Dendritic cell treated with granulocyte-macrophage colony-stimulating factor and Interleukin-4, amounts not matched to agents 40 ng/mL and 50 ng/mL, for 4 days (primary cell): ENCODE measurements around the gene CLTCL1.
A peak's percentile ranks its signal among the peaks of the same experiment; 100 is the strongest.

Experiments used
- H3K27ac Mint-ChIP-seq: one replicate; pipeline ENCODE4 v1.8.0; 2022; ENCODE audit warnings: mild to moderate bottlenecking, mixed read lengths
- H3K27me3 Mint-ChIP-seq: one replicate; pipeline ENCODE4 v1.8.0; 2022; ENCODE audit warnings: mild to moderate bottlenecking, mixed read lengths
- H3K36me3 Mint-ChIP-seq: one replicate; pipeline ENCODE4 v1.8.0; 2022; ENCODE audit warnings: low read depth, mixed read lengths
- H3K4me1 Mint-ChIP-seq: one replicate; pipeline ENCODE4 v1.8.0; 2022; ENCODE audit warnings: low read depth, mixed read lengths
- H3K4me3 Mint-ChIP-seq: one replicate; pipeline ENCODE4 v1.8.0; 2022; ENCODE audit warnings: mild to moderate bottlenecking, moderate library complexity, mixed read lengths
- H3K9me3 Mint-ChIP-seq: one replicate; pipeline ENCODE4 v1.8.0; 2022; ENCODE audit warnings: mixed read lengths
- intact Hi-C: fragments of 100-400 bp; cut with micrococcal nuclease; formaldehyde crosslinking; loops from one replicate; pipeline ENCODE4 v1.15.0; 2022

The CLTCL1 gene

DNA sequence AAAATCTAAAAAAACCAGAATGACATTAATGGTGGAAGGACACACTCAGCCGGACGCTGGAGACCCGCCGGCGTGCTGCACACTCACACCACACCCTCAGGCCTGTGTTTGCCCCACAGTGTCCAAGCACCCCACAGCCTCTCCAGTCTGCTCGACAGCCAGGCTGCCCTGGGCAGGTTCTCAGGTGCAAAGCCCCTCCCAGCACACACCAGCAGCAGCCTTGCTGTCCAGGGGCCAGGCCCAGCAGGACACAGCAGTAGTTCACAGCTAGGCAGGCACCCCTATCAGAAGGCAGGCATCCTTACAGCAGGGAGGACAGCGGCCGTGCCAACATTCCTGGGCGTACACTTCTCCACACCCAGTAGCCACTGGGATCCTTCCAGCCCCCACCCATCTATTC, 111.3 kb downstream of the CLTCL1 start:
- Mint-ChIP-seq H3K4me1 (peaks cover 32% of the 10 kb centered on the region), H3K36me3 (peaks cover 20% of the 10 kb centered on the region), H3K27ac (no peak overlapping the region), H3K27me3 (no peaks in the 10 kb centered on the region), H3K4me3 (no peak overlapping the region), H3K9me3 (no peaks in the 10 kb centered on the region)
- intact Hi-C loops, result no loop called here

DNA sequence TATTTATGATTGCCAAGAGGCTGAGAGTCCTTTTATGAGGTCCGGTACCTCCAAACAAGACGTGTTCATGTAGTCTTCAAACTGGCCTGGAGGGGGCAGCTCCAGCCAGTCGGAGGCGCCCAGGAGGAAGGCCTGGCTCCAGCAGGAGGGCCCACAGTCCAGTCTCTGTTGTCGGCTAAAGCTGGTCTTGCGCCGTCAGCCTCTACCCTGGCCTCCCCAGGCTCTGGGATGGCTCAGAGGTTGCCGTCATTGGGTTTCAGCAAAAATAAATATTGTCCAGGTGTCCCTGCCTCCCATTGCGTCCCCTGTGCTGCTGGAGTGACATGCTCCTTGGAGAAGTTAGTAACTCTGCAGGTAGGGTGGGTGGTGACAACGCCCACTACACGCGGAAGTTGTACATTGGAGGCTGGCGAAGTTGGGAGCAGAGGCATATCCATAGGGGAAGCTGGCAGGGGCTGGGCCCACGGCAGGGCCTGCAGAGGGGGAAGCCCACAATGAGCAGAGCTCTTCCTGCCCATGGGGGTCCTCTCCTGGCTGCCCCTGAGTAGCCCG, 111.9 kb downstream of the CLTCL1 start:
- intact Hi-C loops, result loop anchor here (1.0 to 2.0 kb wide), 5 partner anchors 35 to 299 kb away; partner anchors contain the start of genes CDC45, CLTCL1, DGCR2 and ESS2
- Mint-ChIP-seq H3K36me3 (peaks cover 22% of the 10 kb centered on the region), H3K9me3 (no peaks in the 10 kb centered on the region), H3K27me3 (no peaks in the 10 kb centered on the region), H3K4me3 (peak overlapping the region; percentile 76), H3K27ac (peak overlapping the region; percentile 64), H3K4me1 (peaks cover 38% of the 10 kb centered on the region)

- peak within 1 kb of the TSS; percentile 64 for H3K27ac Mint-ChIP-seq
- no peaks in the 10 kb centered on the region for H3K27me3 Mint-ChIP-seq
- H3K4me3 Mint-ChIP-seq, result peak within 1 kb of the TSS; percentile 82
- peaks cover 45% of the 10 kb centered on the region for H3K4me1 Mint-ChIP-seq
- H3K36me3 Mint-ChIP-seq, result peaks cover 22% of the 10 kb centered on the region
- H3K9me3 Mint-ChIP-seq, result no peaks in the 10 kb centered on the region
- intact Hi-C loops, result loop anchor here (1.0 to 2.0 kb wide), 5 partner anchors 34 to 300 kb away; partner anchors contain the start of genes CDC45, CLTCL1, DGCR2 and ESS2
Measured at GRCh38 chr22:19178657-19179496, 112.6 kb downstream of the CLTCL1 start, which contains the start of gene SLC25A1. Gene SLC25A1 (minus strand): TSS chr22:19178736. CDS start chr22:19178673, 63 bp downstream.

DNA sequence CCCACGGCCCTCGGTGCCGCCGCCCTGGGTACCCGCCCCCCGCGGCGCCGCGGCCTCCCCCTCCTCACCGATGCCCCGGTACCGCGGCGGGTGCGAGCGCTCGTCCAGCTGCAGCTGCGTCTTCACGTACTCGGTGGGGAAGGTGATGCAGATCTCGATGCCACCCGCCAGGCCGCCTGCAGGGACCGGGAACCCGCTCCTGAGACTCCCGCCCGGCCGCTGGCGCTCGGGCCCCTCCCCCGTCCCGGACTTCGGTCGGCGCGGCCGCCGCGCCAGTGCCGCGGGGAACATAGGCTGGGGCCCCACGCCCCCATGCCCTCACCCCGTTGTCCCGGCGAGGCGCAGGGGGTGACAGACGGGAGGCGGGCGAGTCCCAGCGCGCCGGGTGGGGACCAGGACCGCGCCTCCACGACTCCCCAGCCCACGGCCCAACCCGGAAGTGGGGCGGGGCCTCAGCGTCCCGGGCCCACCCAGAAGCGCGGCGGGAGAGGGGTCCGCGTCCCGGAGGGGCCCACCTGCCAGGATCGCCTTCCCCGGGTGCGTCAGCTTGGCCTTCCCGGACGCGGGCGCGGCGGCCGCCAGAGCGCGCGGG, 113.4 kb downstream of the CLTCL1 start:
- Mint-ChIP-seq H3K27me3 (no peaks in the 10 kb centered on the region), H3K4me1 (peaks cover 53% of the 10 kb centered on the region), H3K4me3 (peak overlapping the region; percentile 82), H3K9me3 (no peaks in the 10 kb centered on the region), H3K27ac (peak overlapping the region; percentile 21), H3K36me3 (peaks cover 22% of the 10 kb centered on the region)
- intact Hi-C loops, result loop anchor here (2.0 kb wide), 4 partner anchors 33 to 301 kb away; partner anchors contain the start of genes CDC45, CLTCL1, DGCR2 and ESS2

- Mint-ChIP-seq H3K27me3 (no peaks in the 10 kb centered on the region), H3K4me3 (peak overlapping the region; percentile 82), H3K27ac (peak overlapping the region; percentile 21), H3K36me3 (peaks cover 22% of the 10 kb centered on the region), H3K4me1 (peaks cover 60% of the 10 kb centered on the region), H3K9me3 (no peaks in the 10 kb centered on the region)
- intact Hi-C loops, result loop anchor here (2.0 kb wide), 4 partner anchors 33 to 301 kb away; partner anchors contain the start of genes CDC45, CLTCL1, DGCR2 and ESS2
Measured at GRCh38 chr22:19177164-19178064, 114.1 kb downstream of the CLTCL1 start.

DNA sequence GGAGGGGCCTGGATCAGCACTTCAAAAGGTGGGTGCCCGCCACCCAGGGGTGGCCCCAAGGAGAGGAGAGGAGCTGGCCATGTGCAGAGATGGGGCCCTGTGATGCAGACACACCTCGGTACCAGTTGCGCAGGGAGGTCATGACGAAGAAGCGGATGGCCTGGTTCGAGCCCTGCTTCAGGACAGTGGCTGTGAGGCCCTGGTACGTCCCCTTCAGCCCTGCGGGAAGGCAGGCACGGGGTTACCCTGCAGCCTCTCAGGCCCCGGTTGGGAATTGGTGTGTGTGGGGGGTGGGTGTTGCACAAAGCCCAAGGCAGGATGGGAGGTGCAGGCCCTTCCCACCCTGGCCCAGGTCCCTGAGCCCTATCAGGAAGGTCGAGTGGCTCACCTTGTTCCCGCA, 114.8 kb downstream of the CLTCL1 start:
- Mint-ChIP-seq H3K27ac (no peak overlapping the region), H3K27me3 (no peaks in the 10 kb centered on the region), H3K4me1 (peaks cover 66% of the 10 kb centered on the region), H3K36me3 (peaks cover 26% of the 10 kb centered on the region), H3K4me3 (no peak overlapping the region), H3K9me3 (no peaks in the 10 kb centered on the region)
- intact Hi-C loops, result no loop called here

DNA sequence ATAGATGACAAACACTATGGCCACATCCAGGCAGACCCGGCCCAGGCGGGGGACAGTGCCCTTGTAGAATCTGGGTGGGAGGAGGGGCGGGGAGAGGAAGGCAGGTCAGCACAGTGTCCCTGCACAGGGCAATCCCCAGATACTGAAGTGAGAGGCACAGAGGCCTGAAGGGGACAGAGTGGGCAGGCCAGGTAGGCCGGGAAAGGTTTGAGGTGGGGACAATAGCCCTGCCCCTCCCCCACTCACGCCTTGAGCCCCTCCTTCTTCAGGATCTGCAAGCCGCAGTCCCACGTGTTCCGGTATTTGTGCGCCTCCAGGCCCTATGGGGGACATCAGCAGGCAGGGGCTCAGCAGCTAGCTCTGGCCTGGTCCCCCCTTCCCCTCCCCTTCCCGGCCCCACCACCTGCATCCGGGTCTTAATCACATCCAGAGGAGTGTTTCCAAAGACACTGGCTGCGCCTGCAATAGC, 115.3 kb downstream of the CLTCL1 start:
- intact Hi-C loops, result no loop called here
- no peaks in the 10 kb centered on the region for H3K27me3 Mint-ChIP-seq
- H3K4me1 Mint-ChIP-seq, result peaks cover 66% of the 10 kb centered on the region
- no peak overlapping the region for H3K4me3 Mint-ChIP-seq
- peaks cover 31% of the 10 kb centered on the region for H3K36me3 Mint-ChIP-seq
- no peak overlapping the region for H3K27ac Mint-ChIP-seq
- H3K9me3 Mint-ChIP-seq, result no peaks in the 10 kb centered on the region

DNA sequence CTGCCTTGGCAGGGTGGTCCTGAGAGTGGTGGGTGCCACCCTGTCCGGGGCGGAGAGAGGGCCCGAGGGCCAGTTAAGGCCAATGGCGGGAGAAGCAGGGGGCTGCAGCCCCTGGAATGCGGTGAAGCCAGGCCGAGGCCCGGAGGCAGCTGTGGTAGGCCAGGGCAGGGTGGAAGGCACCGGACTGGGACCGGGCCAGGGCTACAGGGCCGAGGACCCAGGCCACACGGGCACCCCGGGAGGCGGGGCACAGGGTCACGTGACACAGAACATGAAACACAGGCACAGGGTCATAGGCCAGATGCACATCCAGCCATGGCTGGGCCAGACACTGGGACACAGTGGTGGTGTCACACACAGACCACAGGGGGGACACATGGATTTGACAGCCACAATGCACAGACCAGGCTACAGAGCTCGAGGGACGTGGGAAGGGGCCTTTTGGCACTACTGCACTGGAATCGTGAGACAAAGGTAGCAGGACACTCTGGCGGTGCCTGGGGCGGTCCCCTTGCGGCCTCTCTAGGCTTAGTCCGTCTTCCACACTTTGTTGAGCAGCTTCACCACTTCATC, 115.8 kb downstream of the CLTCL1 start:
- no peaks in the 10 kb centered on the region for H3K9me3 Mint-ChIP-seq
- H3K27ac Mint-ChIP-seq, result no peak overlapping the region
- H3K27me3 Mint-ChIP-seq, result peaks cover 3% of the 10 kb centered on the region
- intact Hi-C loops, result no loop called here
- peaks cover 36% of the 10 kb centered on the region for H3K36me3 Mint-ChIP-seq
- no peak overlapping the region for H3K4me3 Mint-ChIP-seq
- H3K4me1 Mint-ChIP-seq, result peaks cover 71% of the 10 kb centered on the region

DNA sequence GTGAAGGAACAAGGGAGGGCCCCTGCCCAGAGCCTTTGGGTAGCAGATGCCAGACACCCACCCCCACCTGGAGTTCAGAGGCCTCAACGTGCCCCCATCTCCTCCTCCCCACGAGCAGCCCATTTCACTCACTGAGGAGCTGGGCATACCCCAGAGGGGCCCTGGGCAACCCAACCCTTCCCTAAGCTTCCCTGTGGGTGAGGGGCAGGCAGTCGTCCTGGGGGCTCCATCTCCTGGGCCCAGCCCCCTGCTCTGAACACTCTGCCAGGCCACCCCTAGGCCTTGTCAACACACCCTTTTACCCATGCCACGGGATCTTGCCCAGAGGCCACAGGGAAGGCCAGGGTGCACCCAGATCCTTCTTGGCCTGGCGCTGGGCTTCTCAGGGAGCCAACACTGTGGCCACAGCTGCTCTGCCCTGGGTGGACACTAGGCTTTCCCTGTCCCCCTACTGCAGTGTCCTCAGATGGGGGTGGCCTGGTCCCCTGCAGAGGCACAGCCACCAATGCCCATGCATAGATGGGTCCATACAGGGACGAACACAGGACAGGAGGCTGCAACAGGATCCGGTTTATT, 116.4 kb downstream of the CLTCL1 start:
- Mint-ChIP-seq H3K36me3 (peaks cover 37% of the 10 kb centered on the region), H3K27me3 (peaks cover 9% of the 10 kb centered on the region), H3K4me1 (peaks cover 76% of the 10 kb centered on the region), H3K4me3 (no peak overlapping the region), H3K9me3 (no peaks in the 10 kb centered on the region), H3K27ac (no peak overlapping the region)
- intact Hi-C loops, result no loop called here

DNA sequence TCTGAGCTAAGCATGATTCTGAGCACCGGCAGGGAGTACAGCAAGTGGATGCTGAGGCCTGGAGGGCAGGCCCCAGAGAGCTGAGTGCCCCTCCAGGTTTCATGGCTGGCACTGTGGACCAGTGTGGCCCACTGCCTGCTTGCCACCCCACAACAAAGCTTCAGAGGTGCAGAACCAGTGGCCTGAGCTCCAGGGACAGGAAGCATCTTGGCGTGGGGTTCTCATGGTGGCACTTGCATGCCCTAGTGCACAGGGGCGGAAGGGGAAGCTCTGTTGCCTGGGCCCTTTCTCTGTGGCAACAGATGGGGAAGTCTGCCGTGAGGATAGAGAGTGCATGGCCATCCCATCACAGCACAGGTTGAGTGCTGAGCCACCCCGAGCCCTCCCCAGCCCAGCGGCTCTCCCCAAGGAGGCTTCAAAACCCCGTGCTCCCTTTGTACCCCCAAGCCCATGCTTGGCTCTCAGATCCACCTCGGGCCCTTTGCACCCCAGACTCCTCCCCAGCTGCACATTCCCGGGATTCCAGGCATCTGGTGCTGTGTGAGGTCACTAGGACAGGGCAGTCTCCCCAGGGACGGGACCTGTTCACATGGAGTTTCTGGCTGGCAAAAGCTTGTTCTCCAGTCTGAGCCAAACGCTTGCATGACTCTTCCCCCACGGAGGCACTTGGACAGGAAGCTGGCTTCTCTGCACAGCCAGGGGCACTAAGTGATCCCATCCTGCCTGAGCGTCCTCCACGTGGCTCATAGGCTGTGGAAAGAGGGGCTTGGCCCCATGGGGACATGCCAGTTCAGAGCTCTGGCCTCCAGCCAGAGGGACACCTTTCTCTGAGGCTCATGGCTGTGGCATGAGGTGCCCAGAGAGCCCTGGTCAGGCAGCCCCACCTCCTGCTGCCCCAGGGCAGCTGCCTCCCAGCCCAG, 117.2 kb downstream of the CLTCL1 start:
- Mint-ChIP-seq H3K4me1 (peaks cover 78% of the 10 kb centered on the region), H3K4me3 (no peak overlapping the region), H3K9me3 (no peaks in the 10 kb centered on the region), H3K27me3 (peaks cover 16% of the 10 kb centered on the region), H3K27ac (peak overlapping the region; percentile 67), H3K36me3 (peaks cover 37% of the 10 kb centered on the region)
- intact Hi-C loops, result no loop called here

DNA sequence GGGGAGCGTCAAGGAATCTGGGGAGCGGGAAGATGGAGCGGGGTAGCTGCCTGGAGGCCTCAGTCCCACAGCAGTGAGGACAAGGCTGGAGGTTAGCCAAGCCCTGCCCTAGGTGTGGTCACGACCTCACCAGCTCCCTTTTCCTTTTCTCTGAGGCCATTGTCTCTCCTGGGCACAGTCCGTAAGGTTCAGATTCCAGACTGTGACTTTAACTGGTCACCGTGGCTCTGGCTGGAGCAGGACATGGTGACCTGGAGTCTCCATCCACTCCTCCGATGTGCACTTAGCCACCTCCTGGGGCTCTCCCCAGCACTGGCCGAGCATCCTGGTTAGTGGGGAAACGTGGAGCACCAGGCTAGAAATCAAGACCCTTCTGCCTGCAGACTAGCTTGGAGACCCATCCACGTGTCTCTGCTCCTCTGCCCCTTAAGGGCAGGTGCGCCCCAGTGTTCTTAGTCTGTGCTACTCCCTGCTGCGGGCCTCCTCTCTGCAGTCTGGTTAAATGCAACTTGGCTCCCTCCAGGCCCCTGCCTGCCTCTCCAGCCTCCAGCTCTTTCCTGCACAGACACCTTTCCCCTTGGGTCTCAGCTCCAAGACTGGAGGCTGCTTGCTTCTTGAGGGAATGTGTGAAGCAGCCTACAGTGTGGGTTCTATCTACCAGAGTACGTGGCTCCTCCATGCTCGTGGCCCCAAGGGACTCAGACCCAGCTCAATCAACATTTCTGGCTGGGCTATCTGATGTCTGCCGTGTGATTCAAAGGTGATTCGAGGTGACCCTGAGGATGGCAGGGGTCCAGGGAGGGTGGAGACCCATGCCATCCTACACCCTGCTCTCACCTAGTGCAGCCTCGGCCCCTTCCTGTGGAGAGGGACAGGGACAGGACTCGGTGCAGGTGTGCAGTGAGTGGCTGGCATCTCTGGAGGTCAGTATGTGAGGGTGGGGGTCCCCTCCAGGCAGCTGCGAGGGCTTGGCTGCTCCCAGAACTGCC, 118.2 kb downstream of the CLTCL1 start:
- H3K4me1 Mint-ChIP-seq, result peaks cover 81% of the 10 kb centered on the region

More for the DNA sequence above, 118.2 kb downstream of the CLTCL1 start:
- H3K27ac Mint-ChIP-seq, result peak overlapping the region; percentile 93
- peaks cover 25% of the 10 kb centered on the region for H3K27me3 Mint-ChIP-seq
- H3K9me3 Mint-ChIP-seq, result no peaks in the 10 kb centered on the region
- peak overlapping the region; percentile 14 for H3K4me3 Mint-ChIP-seq
- peaks cover 37% of the 10 kb centered on the region for H3K36me3 Mint-ChIP-seq
- intact Hi-C loops, result no loop called here
